Lower leg skin (tissue), 4 donors: ENCODE data around the gene SULT1C3. TPM values are rescaled to one million over a fixed set of nuclear protein-coding genes. Genes with fewer than 3 reads are reported as not detected.

Experiments used
- DNase-seq, 2 donors: peaks; one replicate each; pipeline ENCODE4 v3.0.0-alpha.2; 2019; ENCODE audit warnings: low spot score in 2 of 2
- H3K4me3 ChIP-seq: fragments of 200-600 bp; sonication (generic); 2 replicates; pipeline ENCODE4 v1.5.1; 2017; ENCODE audit warnings: mild to moderate bottlenecking, low read depth; ENCODE audit not compliant: poor library complexity, severe bottlenecking
- CTCF ChIP-seq, 3 donors: fragments of 450-650 bp; IDR thresholded peaks; one replicate each; pipeline ENCODE4 v1.5.1; 2016; ENCODE audit warnings: antibody characterized with exemption in 3 of 3, mild to moderate bottlenecking in 3 of 3, moderate library complexity in 2 of 3
- POLR2A ChIP-seq, 2 donors: fragments of 450-650 bp; IDR thresholded peaks; one replicate each; pipeline ENCODE4 v1.6.1; 2016 to 2017; ENCODE audit warnings: antibody characterized with exemption in 2 of 2, mild to moderate bottlenecking in 1 of 2, moderate library complexity in 1 of 2
- WGBS, 2 donors: methylation state at CpG; one replicate each; pipeline ENCODE4 v1.1.5; 2018; 5-methylcytosine and 5-hydroxymethylcytosine counted together
- intact Hi-C: fragments of 100-400 bp; cut with DNase I; formaldehyde crosslinking; loops from one replicate; pipeline ENCODE4 v1.15.0; 2023; ENCODE audit warnings: low total_unique reads
- total RNA-seq, 4 donors: library from RNA; depleted of rRNA; stranded (reverse); fragments of >200 nt; gene quantifications; one replicate each; pipeline ENCODE4 v1.1.0, GENCODE V29; 2016

Gene SULT1C3
- total RNA-seq, result not detected

DNA sequence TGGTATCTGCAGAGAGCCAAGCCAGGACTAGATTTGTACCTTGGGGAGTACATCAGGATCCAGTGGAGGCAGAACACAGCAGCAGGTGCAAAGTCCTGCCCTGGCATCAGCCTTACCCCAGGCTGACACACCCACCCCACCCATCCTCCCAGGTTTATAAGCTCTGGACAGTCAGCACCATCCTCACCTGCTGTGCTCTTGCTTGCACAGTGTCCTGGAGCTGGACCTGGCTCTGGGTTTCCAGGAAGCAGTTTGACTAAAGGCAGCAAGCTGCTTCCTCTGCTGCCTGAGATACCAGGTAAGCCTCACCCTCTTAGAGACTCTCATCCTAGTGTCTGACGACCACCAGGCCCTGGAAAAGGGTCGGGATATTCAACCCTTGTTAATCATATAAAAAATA, at the start of gene SULT1C3:
SULT1C3 (plus strand) TSS at position 183 of the 400 bp plus-strand sequence. CDS start 7,227 bp downstream, outside the sequence.
- 54 to 69% methylated on average over 2 of the region's 2 CpGs for WGBS, 2 donors

GRCh38 chr2:108193251-108193650, 46.5 kb upstream of the SULT1C3 start:
- no peak for DNase-seq
- H3K4me3 ChIP-seq, result no peak overlapping the region
- TF ChIP-seq CTCF (IDR thresholded peaks at IDR 0.05), result no peak
- no peak for TF ChIP-seq POLR2A (IDR thresholded peaks at IDR 0.05)
- intact Hi-C loops, result loop anchor here (10.0 kb wide), 1 partner anchor 1152 kb away; no protein-coding TSS in a partner anchor
- WGBS, 2 donors, result 59 to 67% methylated on average over 3 of the region's 3 CpGs

More for the DNA sequence above, at the start of gene SULT1C3:
- DNase-seq, result no peak
- no peak within 1 kb of the TSS for H3K4me3 ChIP-seq
- intact Hi-C loops, result no loop called here
- TF ChIP-seq POLR2A (IDR thresholded peaks at IDR 0.05) (no peak), CTCF (IDR thresholded peaks at IDR 0.05) (no peak)

GRCh38 chr2:108194409-108195132, 45.2 kb upstream of the SULT1C3 start:
- intact Hi-C loops, result loop anchor here (10.0 kb wide), 1 partner anchor 1150 kb away; no protein-coding TSS in a partner anchor
- TF ChIP-seq POLR2A (IDR thresholded peaks at IDR 0.05) (no peak), CTCF (IDR thresholded peaks at IDR 0.05) (no peak)
- no peak for DNase-seq
- WGBS, 2 donors, result 59 to 61% methylated on average over 7 of the region's 7 CpGs
- no peak overlapping the region for H3K4me3 ChIP-seq

- no peak overlapping the region for H3K4me3 ChIP-seq
- no peak for DNase-seq
- intact Hi-C loops, result loop anchor here (10.0 kb wide), 1 partner anchor 1150 kb away; no protein-coding TSS in a partner anchor
- TF ChIP-seq CTCF (IDR thresholded peaks at IDR 0.05), result no peak
Measured at GRCh38 chr2:108195133-108195439, 44.7 kb upstream of the SULT1C3 start.

DNA sequence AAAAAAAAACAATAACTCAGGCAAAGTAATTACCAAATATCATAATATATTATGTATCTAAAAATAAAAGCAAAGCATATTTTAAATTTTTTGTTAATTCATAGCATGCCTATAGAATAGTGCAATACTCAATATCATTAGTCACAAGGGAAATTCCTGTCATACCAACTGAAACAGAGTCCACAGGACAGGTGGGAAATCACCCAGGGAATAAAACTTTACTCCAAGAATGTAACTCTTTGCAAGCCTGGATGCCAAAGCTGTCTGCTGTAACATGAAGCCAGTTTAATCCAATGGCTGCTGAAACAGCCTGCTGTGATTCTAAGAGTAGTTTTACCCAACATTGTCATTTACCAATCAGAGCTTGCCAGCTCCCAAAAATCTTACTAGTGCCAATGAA, 40.0 kb upstream of the SULT1C3 start:
- H3K4me3 ChIP-seq, result no peak overlapping the region
- DNase-seq, result no peak
- TF ChIP-seq POLR2A (IDR thresholded peaks at IDR 0.05) (no peak), CTCF (IDR thresholded peaks at IDR 0.05) (no peak)
- intact Hi-C loops, result loop anchor here (10.0 kb wide), 1 partner anchor 1145 kb away; no protein-coding TSS in a partner anchor

- WGBS, 2 donors, result 89 to 93% methylated on average over 7 of the region's 7 CpGs
- TF ChIP-seq CTCF (IDR thresholded peaks at IDR 0.05) (no peak), POLR2A (IDR thresholded peaks at IDR 0.05) (no peak)
- intact Hi-C loops, result no loop called here
- no peak overlapping the region for H3K4me3 ChIP-seq
- DNase-seq, result no peak
Measured at GRCh38 chr2:108200569-108200968, 39.2 kb upstream of the SULT1C3 start.
